K562 (cell line): Measurements from ENCODE around the gene ST3GAL3. TPM values are rescaled to one million over a fixed set of nuclear protein-coding genes. Genes with fewer than 3 reads are reported as not detected.

Source experiments
- BHLHE40 ChIP-seq: IDR thresholded peaks from 2 replicates; pipeline ENCODE4 v1.6.1; 2011; ENCODE audit warnings: low read length, improper control_type of control experiment
- BRCA1 ChIP-seq, 2 experiments: fragments of 450-650 bp in 1 of 2; sonication (generic) in 1 of 2; formaldehyde crosslinking in 1 of 2; IDR thresholded peaks; 2 replicates each; pipeline versions ENCODE4 v1.5.0 to v1.6.1; 2017 to 2020; ENCODE audit warnings: mild to moderate bottlenecking in 1 of 2, missing genetic modification reagents in 1 of 2
- ERF ChIP-seq: fragments of 450-650 bp; formaldehyde crosslinking; IDR thresholded peaks from 2 replicates; pipeline ENCODE4 v1.4.0; 2020; ENCODE audit warnings: mild to moderate bottlenecking, mixed read lengths
- HDAC1 ChIP-seq, 2 experiments: fragments of 450-650 bp; IDR thresholded peaks; 2 replicates each; pipeline ENCODE4 v1.6.1; 2016 to 2017; ENCODE audit warnings: inconsistent platforms in 1 of 2, mild to moderate bottlenecking in 1 of 2, moderate library complexity in 1 of 2
- JUND ChIP-seq, 2 experiments: IDR thresholded peaks; 2 replicates in 1 of 2; 3 replicates in 1 of 2; pipeline ENCODE4 v1.6.1; 2011; ENCODE audit warnings: borderline replicate concordance in 2 of 2, low read depth in 2 of 2, low read length in 2 of 2, improper control_type of control experiment in 1 of 2, missing biosample characterization in 1 of 2, missing genetic modification characterization in 1 of 2, missing genetic modification reagents in 1 of 2
- MAZ ChIP-seq, 2 experiments: fragments of 450-650 bp in 1 of 2; sonication (generic) in 1 of 2; formaldehyde crosslinking; IDR thresholded peaks in 1 of 2; conservative IDR thresholded peaks in 1 of 2; 2 replicates each; pipeline versions ENCODE4 v1.4.0 to v1.5.0; 2020; ENCODE audit warnings: mild to moderate bottlenecking in 1 of 2, missing genetic modification reagents in 1 of 2
- MTA3 ChIP-seq: fragments of 450-650 bp; formaldehyde crosslinking; IDR thresholded peaks from 2 replicates; pipeline ENCODE4 v1.6.1; 2017; ENCODE audit warnings: mild to moderate bottlenecking, borderline replicate concordance
- NR3C1 ChIP-seq: sonication (generic); formaldehyde crosslinking; IDR thresholded peaks from 2 replicates; pipeline ENCODE4 v1.8.1; 2022; ENCODE audit warnings: missing genetic modification reagents
- NRF1 ChIP-seq, 2 experiments: fragments of 450-650 bp; IDR thresholded peaks in 1 of 2; conservative IDR thresholded peaks in 1 of 2; 2 replicates each; pipeline ENCODE4 v1.6.1; 2014; ENCODE audit warnings: mild to moderate bottlenecking in 2 of 2
- PHB2 ChIP-seq: fragments of 450-650 bp; IDR thresholded peaks from 2 replicates; pipeline ENCODE4 v1.6.1; 2017; ENCODE audit warnings: low read depth
- POLR2AphosphoS2 ChIP-seq: IDR thresholded peaks from 2 replicates; pipeline ENCODE4 v1.6.1; 2012; ENCODE audit warnings: low read length, improper control_type of control experiment
- POLR2AphosphoS5 ChIP-seq: IDR thresholded peaks from 2 replicates; pipeline ENCODE4 v1.6.1; 2011; ENCODE audit warnings: mild to moderate bottlenecking, low read depth, low read length, moderate library complexity; ENCODE audit not compliant: control insufficient read depth, insufficient read depth
- SRF ChIP-seq, 2 experiments: fragments of 250-450, 450-650 bp in 1 of 2; sonication (Bioruptor Pico) in 1 of 2; sonication (generic) in 1 of 2; formaldehyde crosslinking; IDR thresholded peaks; 2 replicates each; pipeline versions ENCODE4 v1.5.0 to v1.5.1; 2020 to 2022; ENCODE audit warnings: mild to moderate bottlenecking in 1 of 2, missing genetic modification reagents in 1 of 2
- TBP ChIP-seq: optimal IDR thresholded peaks from 2 replicates; pipeline ENCODE3; 2011; ENCODE audit warnings: low read depth, low read length, improper control_type of control experiment
- TEAD1 ChIP-seq, 2 experiments: fragments of 450-650 bp in 1 of 2; sonication (generic) in 1 of 2; formaldehyde crosslinking; IDR thresholded peaks; 2 replicates each; pipeline versions ENCODE4 v1.4.0 to v1.8.0; 2020 to 2022; ENCODE audit warnings: mild to moderate bottlenecking in 2 of 2, missing genetic modification reagents in 1 of 2
- TGIF2 ChIP-seq: sonication (generic); formaldehyde crosslinking; IDR thresholded peaks from 2 replicates; pipeline ENCODE4 v1.8.1; 2022; ENCODE audit warnings: mild to moderate bottlenecking, missing genetic modification reagents, moderate library complexity
- YY1 ChIP-seq, 3 experiments: IDR thresholded peaks; 2 replicates each; pipeline ENCODE4 v1.6.1; 2011; ENCODE audit warnings: low read length in 2 of 3, mild to moderate bottlenecking in 2 of 3, moderate library complexity in 2 of 3, borderline replicate concordance in 1 of 3, control low read depth in 1 of 3, low read depth in 1 of 3; ENCODE audit not compliant: insufficient read depth in 3 of 3, insufficient replicate concordance in 2 of 3, control insufficient read depth in 1 of 3, insufficient read length in 1 of 3; ENCODE audit errors: extremely low read depth in 1 of 3
- ZNF780A ChIP-seq: fragments of 250-450 bp; sonication (Bioruptor Pico); IDR thresholded peaks from 2 replicates; pipeline ENCODE4 v1.5.0; 2021; ENCODE audit warnings: mild to moderate bottlenecking
- polyA plus RNA-seq, 8 experiments: library from polyadenylated mRNA; depleted of rRNA in 4 of 8; stranded (reverse) in 5 of 8; unstranded in 3 of 8; fragments of >200 nt; fragmentation: Nextera tagmentation in 2 of 8; fragmentation: Illumina TruSeq in 1 of 8; extraction: Ambion mirVana in 2 of 8; extraction: Trizol in 1 of 8; gene quantifications; 2 replicates each; pipeline versions ENCODE4 v1.2.1 to v1.2.3, GENCODE V29; 2011 to 2014; ENCODE audit warnings: inconsistent platforms in 1 of 8, missing spikeins in 1 of 8
- total RNA-seq, 7 experiments: library from RNA; depleted of rRNA in 6 of 7; stranded (reverse); fragments of >200 nt in 6 of 7; fragmentation: Illumina TruSeq in 2 of 7; extraction: Trizol in 2 of 7; gene quantifications; 2 replicates each; pipeline versions ENCODE4 v1.2.1 to v1.2.3, GENCODE V29; 2011 to 2021; ENCODE audit warnings: low replicate concordance in 1 of 7
- TF ChIP-seq, protein P1 (sequence below), 2 experiments: fragments of 450-650 bp in 1 of 2; sonication (generic) in 1 of 2; formaldehyde crosslinking; conservative IDR thresholded peaks; 2 replicates each; pipeline versions ENCODE4 v1.4.0 to v1.8.1; 2020 to 2022; ENCODE audit warnings: mild to moderate bottlenecking in 1 of 2, missing genetic modification reagents in 1 of 2
- TF ChIP-seq, protein P2 (sequence below): sonication (generic); formaldehyde crosslinking; IDR thresholded peaks from 2 replicates; pipeline ENCODE4 v1.8.1; 2022; ENCODE audit warnings: missing genetic modification reagents

The ST3GAL3 gene
- total and polyA plus RNA-seq, 9 of the 15 experiments (the other 6 are each of a cell fraction or from before 2014, with no cell fraction given) = 1.2 to 18.9 (median 11.0) TPM

DNA sequence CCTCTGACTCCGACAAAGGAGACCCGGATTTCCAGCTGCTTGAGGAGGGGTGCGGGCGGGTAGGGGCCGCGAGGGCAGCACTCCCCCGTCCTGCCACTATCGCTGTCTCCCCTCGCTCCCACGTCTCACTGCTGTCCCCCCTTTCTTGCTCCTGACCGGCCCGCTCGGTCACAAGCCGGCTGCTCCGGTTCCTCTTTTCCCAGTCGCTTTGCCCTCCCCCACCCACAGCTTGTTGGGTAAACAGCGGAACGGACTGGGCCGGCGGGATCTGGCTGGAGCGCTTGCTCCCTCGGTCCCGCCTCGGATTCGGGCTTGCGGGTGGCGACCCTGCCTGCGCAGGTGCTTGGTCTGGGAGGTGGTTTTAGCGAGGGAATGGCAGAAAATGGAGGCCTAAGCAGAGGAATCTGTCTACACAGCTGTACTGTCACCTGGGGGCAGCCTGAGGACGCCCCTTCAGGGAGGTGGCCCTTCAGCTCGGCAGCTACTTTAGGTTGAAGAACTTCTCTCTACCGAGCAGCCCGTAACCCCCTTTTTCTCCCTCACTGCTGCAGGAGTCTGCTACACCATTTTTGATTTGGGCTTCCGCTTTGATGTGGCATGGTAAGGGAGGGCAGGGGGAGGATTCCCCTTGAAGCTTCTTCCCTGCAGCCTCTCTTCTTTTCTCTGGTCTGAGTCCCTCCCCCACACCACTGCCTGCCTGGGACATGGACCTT, 268.1 kb downstream of the ST3GAL3 start (continued):
- TF ChIP-seq BRCA1 (IDR thresholded peaks at IDR 0.05) (no peak), BRCA1 (CRISPR knock-in tag; IDR thresholded peaks at IDR 0.05) (peak; percentile 71; the same call in 1 of the 2 replicates), MTA3 (peak; percentile 20; the same call in 1 of the 2 replicates), TGIF2 (no peak), NR3C1 (CRISPR knock-in tag) (0 out of 2 replicates have a peak, but pooled peaks have one; percentile 37), ZNF780A (no peak), YY1 (IDR thresholded peaks at IDR 0.05; ENCODE audit: borderline replicate concordance in 1 of 3, control insufficient read depth in 1 of 3, extremely low read depth in 1 of 3, insufficient read depth in 3 of 3, insufficient read length in 1 of 3, insufficient replicate concordance in 2 of 3, low read depth in 1 of 3, low read length in 2 of 3) (peak in 1 of 3 experiments; percentile 42), NRF1 (conservative IDR thresholded peaks at IDR 0.05 in 1 of 2, IDR thresholded peaks at IDR 0.05 in 1 of 2) (peak; percentile 67 to 70; a peak in 3 of 4 replicates), SRF (CRISPR knock-in tag; IDR thresholded peaks at IDR 0.05) (peak in 1 of 2 experiments; percentile 54; a peak in 2 of 4 replicates), BHLHE40 (no peak), PHB2 (no peak), ERF (CRISPR knock-in tag) (peak; percentile 17; the same call in 1 of the 2 replicates), JUND (IDR thresholded peaks at IDR 0.05; ENCODE audit: borderline replicate concordance, low read depth, low read length) (0 out of 2 replicates have a peak, but pooled peaks have one; percentile 31), JUND (tag; IDR thresholded peaks at IDR 0.05; ENCODE audit: borderline replicate concordance, low read depth, low read length) (no peak), HDAC1 (IDR thresholded peaks at IDR 0.05) (no peak; a peak in 1 of 4 replicates), TBP (peak; percentile 2), TEAD1 (CRISPR knock-in tag; IDR thresholded peaks at IDR 0.05) (peak in 1 of 2 experiments; percentile 6; a peak in 1 of 4 replicates), POLR2AphosphoS2 (no peak), POLR2AphosphoS5 (no peak), MAZ (CRISPR knock-in tag; conservative IDR thresholded peaks at IDR 0.05 in 1 of 2, IDR thresholded peaks at IDR 0.05 in 1 of 2) (peak in 1 of 2 experiments; percentile 55; a peak in 2 of 4 replicates)
- TF ChIP-seq, protein P1, sequence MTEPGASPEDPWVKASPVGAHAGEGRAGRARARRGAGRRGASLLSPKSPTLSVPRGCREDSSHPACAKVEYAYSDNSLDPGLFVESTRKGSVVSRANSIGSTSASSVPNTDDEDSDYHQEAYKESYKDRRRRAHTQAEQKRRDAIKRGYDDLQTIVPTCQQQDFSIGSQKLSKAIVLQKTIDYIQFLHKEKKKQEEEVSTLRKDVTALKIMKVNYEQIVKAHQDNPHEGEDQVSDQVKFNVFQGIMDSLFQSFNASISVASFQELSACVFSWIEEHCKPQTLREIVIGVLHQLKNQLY (CRISPR knock-in tag; conservative IDR thresholded peaks at IDR 0.05) = no peak; a peak in 1 of 4 replicates
- TF ChIP-seq, protein P2, sequence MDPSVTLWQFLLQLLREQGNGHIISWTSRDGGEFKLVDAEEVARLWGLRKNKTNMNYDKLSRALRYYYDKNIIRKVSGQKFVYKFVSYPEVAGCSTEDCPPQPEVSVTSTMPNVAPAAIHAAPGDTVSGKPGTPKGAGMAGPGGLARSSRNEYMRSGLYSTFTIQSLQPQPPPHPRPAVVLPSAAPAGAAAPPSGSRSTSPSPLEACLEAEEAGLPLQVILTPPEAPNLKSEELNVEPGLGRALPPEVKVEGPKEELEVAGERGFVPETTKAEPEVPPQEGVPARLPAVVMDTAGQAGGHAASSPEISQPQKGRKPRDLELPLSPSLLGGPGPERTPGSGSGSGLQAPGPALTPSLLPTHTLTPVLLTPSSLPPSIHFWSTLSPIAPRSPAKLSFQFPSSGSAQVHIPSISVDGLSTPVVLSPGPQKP = no peak
